HepG2 (cell line): ENCODE data around the gene NVL. TPM values are rescaled to one million over a fixed set of nuclear protein-coding genes. Genes with fewer than 3 reads are reported as not detected.

Source experiments
- ATAC-seq: fragments of 200-7000 bp; cut with Tn5 transposase; 3 replicates; pipeline ENCODE4 v1.9.1; 2020; ENCODE audit warnings: mild to moderate bottlenecking, moderate library complexity
- BruUV-seq: library from RNA; stranded (reverse); fragments of 400-500 nt; replicated peaks from 2 replicates; lab custom pipeline; 2021; lab: Mats Ljungman, UMichigan
- CTCF ChIA-PET: fragments of 300-600 bp; formaldehyde crosslinking; extraction: SDS; loops from one replicate; lab custom pipeline; 2021; ENCODE audit warnings: low total read pairs, inconsistent platforms, low intra/inter-chr PET ratio; lab: Yijun Ruan, JAX
- POLR2A ChIA-PET: fragments of 350-600 bp; sonication (Branson Sonifier 250); formaldehyde crosslinking; loops from one replicate; lab custom pipeline; 2020; ENCODE audit warnings: antibody characterized with exemption, inconsistent platforms; lab: Yijun Ruan, JAX
- DNase-seq: peaks from one replicate; pipeline ENCODE4 v3.0.0-alpha.2; 2015; ENCODE audit warnings: low spot score
- FAIRE-seq: peaks from 3 replicates; lab custom pipeline; 2011; peaks lifted over from hg19 to GRCh38; lab: Jason Lieb, UNC
- H2AFZ ChIP-seq: one replicate; pipeline ENCODE4 v1.6.1; 2011; ENCODE audit warnings: low read length, inconsistent platforms
- H3K27ac ChIP-seq: fragments of 300-600 bp; 3 replicates; pipeline ENCODE4 v1.8.0; 2011; ENCODE audit warnings: mixed run types, mild to moderate bottlenecking, mixed read lengths, low read length, inconsistent platforms; ENCODE audit not compliant: insufficient read depth; ENCODE audit errors: extremely low read length
- H3K27me3 ChIP-seq, 2 experiments: fragments of 200-600 bp in 1 of 2; 2 replicates in 1 of 2; 3 replicates in 1 of 2; pipeline versions ENCODE4 v1.6.0 to v1.8.0; 2011; ENCODE audit warnings: low read length in 2 of 2, mild to moderate bottlenecking in 2 of 2, moderate library complexity in 2 of 2, inconsistent platforms in 1 of 2; ENCODE audit not compliant: insufficient read depth in 2 of 2, control insufficient read depth in 1 of 2
- H3K36me3 ChIP-seq, 2 experiments: fragments of 200-600 bp in 1 of 2; replicated peaks in 1 of 2; 2 replicates in 1 of 2; 3 replicates in 1 of 2; pipeline versions ENCODE4 v1.5.1 to v1.8.0; 2011; ENCODE audit warnings: low read length in 2 of 2, inconsistent platforms in 1 of 2; ENCODE audit not compliant: insufficient read depth in 2 of 2, control insufficient read depth in 1 of 2
- H3K4me1 ChIP-seq: 2 replicates; pipeline ENCODE4 v1.5.1; 2012; ENCODE audit warnings: low read length, inconsistent platforms; ENCODE audit not compliant: insufficient read depth
- H3K4me2 ChIP-seq: 2 replicates; pipeline ENCODE4 v1.6.0; 2011; ENCODE audit warnings: low read depth, low read length, inconsistent platforms
- H3K4me3 ChIP-seq, 3 experiments: fragments of 200-600 bp in 1 of 3; sonication (generic), shearing (Covaris generic) in 1 of 3; replicated peaks in 1 of 3; 2 replicates each; pipeline ENCODE4 v1.5.1; 2011 to 2016; ENCODE audit warnings: low read length in 3 of 3, inconsistent platforms in 2 of 3, low read depth in 2 of 3, mild to moderate bottlenecking in 2 of 3, control low read depth in 1 of 3, mixed read lengths in 1 of 3; ENCODE audit not compliant: insufficient read depth in 1 of 3
- H3K79me2 ChIP-seq: one replicate; pipeline ENCODE4 v1.6.1; 2011; ENCODE audit warnings: low read length, inconsistent platforms; ENCODE audit not compliant: insufficient read depth
- H3K9ac ChIP-seq: 2 replicates; pipeline ENCODE4 v1.6.0; 2011; ENCODE audit warnings: mild to moderate bottlenecking, low read depth, low read length, inconsistent platforms; ENCODE audit not compliant: insufficient read depth
- H3K9me3 ChIP-seq: 2 replicates; pipeline ENCODE4 v1.5.1; 2012; ENCODE audit warnings: mild to moderate bottlenecking, low read length
- H4K20me1 ChIP-seq: 2 replicates; pipeline ENCODE4 v1.6.0; 2011; ENCODE audit warnings: inconsistent platforms, mild to moderate bottlenecking, low read length, moderate library complexity; ENCODE audit not compliant: insufficient read depth
- FOXO1 ChIP-seq: sonication (generic); formaldehyde crosslinking; IDR thresholded peaks from 2 replicates; pipeline ENCODE4 v1.4.0; 2020; ENCODE audit warnings: missing genetic modification reagents
- KDM6A ChIP-seq: IDR thresholded peaks from 2 replicates; pipeline ENCODE4 v1.6.1; 2016; ENCODE audit warnings: low read depth
- NBN ChIP-seq: fragments of 450-650 bp; conservative IDR thresholded peaks from 2 replicates; pipeline ENCODE4 v1.6.1; 2017
- NFE2L1 ChIP-seq: sonication (generic); formaldehyde crosslinking; IDR thresholded peaks from 2 replicates; pipeline ENCODE4 v1.4.0; 2020; ENCODE audit warnings: missing genetic modification reagents, mild to moderate bottlenecking, borderline replicate concordance
- NONO ChIP-seq, 2 experiments: fragments of 450-650 bp in 1 of 2; sonication (generic) in 1 of 2; formaldehyde crosslinking in 1 of 2; IDR thresholded peaks in 1 of 2; conservative IDR thresholded peaks in 1 of 2; 2 replicates each; pipeline versions ENCODE4 v1.6.1 to v1.8.0; 2017 to 2022; ENCODE audit warnings: mild to moderate bottlenecking in 1 of 2, missing genetic modification reagents in 1 of 2, moderate library complexity in 1 of 2
- PAXIP1 ChIP-seq: sonication (generic); formaldehyde crosslinking; conservative IDR thresholded peaks from 2 replicates; pipeline ENCODE4 v1.4.0; 2020; ENCODE audit warnings: mild to moderate bottlenecking, missing genetic modification reagents, moderate library complexity
- POGZ ChIP-seq: sonication (generic); formaldehyde crosslinking; IDR thresholded peaks from 2 replicates; pipeline ENCODE4 v1.4.0; 2020; ENCODE audit warnings: mild to moderate bottlenecking, missing genetic modification reagents
- SNAI1 ChIP-seq: sonication (generic); formaldehyde crosslinking; IDR thresholded peaks from 2 replicates; pipeline ENCODE4 v1.5.0; 2020; ENCODE audit warnings: mild to moderate bottlenecking, missing genetic modification reagents, borderline replicate concordance
- TCF7L2 ChIP-seq: IDR thresholded peaks from 2 replicates; pipeline ENCODE4 v1.6.1; 2011; ENCODE audit warnings: mild to moderate bottlenecking, low read depth, low read length, moderate library complexity
- ZC3H13 ChIP-seq: sonication (generic); formaldehyde crosslinking; IDR thresholded peaks from 2 replicates; pipeline ENCODE4 v1.8.1; 2023; ENCODE audit warnings: mild to moderate bottlenecking, missing genetic modification reagents, moderate library complexity
- ZNF547 ChIP-seq: sonication (generic); formaldehyde crosslinking; IDR thresholded peaks from 2 replicates; pipeline ENCODE4 v1.5.1; 2020; ENCODE audit warnings: mild to moderate bottlenecking, missing genetic modification reagents
- ZNF562 ChIP-seq: sonication (generic); formaldehyde crosslinking; IDR thresholded peaks from 2 replicates; pipeline ENCODE4 v1.8.0; 2022; ENCODE audit warnings: missing genetic modification reagents, borderline replicate concordance
- WGBS: methylation state at CpG from one replicate; pipeline ENCODE4 v1.1.6; 2017; ENCODE audit warnings: low lambda C conversion rate; 5-methylcytosine and 5-hydroxymethylcytosine counted together
- in situ Hi-C: cut with HindIII; loops from 2 replicates; pipeline ENCODE4 v1.10.0; 2017; ENCODE audit warnings: low pct_unique_long_range_greater_than_20kb; ENCODE audit not compliant: extremely low pct_ligation_motif_present
- intact Hi-C: fragments of 100-400 bp; cut with micrococcal nuclease; formaldehyde crosslinking; loops from one replicate; pipeline ENCODE4 v1.10.0; 2022; ENCODE audit not compliant: unreplicated experiment
- polyA plus RNA-seq, 8 experiments: library from polyadenylated mRNA; depleted of rRNA in 3 of 8; stranded (reverse) in 7 of 8; unstranded in 1 of 8; fragments of >200 nt; fragmentation: Illumina TruSeq in 4 of 8; extraction: Trizol in 4 of 8; gene quantifications; 2 replicates each; pipeline versions ENCODE4 v1.2.1 to v1.2.3, GENCODE V29; 2011 to 2016; ENCODE audit warnings: low read depth in 4 of 8, missing spikeins in 1 of 8, mixed read lengths in 1 of 8; ENCODE audit not compliant: insufficient read depth in 1 of 8
- total RNA-seq, 5 experiments: library from RNA; depleted of rRNA; stranded (reverse); fragments of >200 nt; fragmentation: Illumina TruSeq; extraction: Trizol; gene quantifications; 2 replicates each; pipeline ENCODE4 v1.2.3, GENCODE V29; 2016; ENCODE audit warnings: low read depth in 1 of 5
- TF ChIP-seq, protein P1 (sequence below): conservative IDR thresholded peaks from 2 replicates; pipeline ENCODE4 v1.6.1; 2018; ENCODE audit warnings: missing genetic modification reagents

NVL gene
- total and polyA plus RNA-seq, 2 of the 13 experiments (the other 11 are each of a cell fraction or from before 2014, with no cell fraction given) = 8.3 to 21.0 TPM

DNA sequence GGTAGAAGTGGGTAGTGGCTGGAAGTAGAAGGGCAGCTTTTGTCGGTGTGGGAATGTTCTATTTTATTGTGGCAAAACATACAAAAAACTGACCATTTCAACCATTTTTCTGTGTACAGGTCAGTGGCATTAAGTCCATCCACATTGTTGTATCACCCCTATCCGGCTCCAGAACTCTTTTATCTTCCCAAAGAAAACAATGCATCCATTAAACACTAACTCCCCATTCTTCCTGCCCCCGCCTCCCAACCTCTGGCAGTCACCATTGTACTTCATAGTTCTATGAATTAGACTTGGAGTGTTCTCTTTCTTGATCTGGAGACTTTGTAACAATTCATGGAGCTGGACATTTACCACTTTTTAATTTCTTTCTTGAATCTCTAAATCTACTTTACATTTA, 91.2 kb downstream of the NVL start:
- H3K4me2 ChIP-seq = no peak overlapping the region
- no peak for TF ChIP-seq POGZ
- TF ChIP-seq, protein P1, sequence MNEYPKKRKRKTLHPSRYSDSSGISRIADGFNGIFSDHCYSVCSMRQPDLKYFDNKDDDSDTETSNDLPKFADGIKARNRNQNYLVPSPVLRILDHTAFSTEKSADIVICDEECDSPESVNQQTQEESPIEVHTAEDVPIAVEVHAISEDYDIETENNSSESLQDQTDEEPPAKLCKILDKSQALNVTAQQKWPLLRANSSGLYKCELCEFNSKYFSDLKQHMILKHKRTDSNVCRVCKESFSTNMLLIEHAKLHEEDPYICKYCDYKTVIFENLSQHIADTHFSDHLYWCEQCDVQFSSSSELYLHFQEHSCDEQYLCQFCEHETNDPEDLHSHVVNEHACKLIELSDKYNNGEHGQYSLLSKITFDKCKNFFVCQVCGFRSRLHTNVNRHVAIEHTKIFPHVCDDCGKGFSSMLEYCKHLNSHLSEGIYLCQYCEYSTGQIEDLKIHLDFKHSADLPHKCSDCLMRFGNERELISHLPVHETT = no peak
- no peak for TF ChIP-seq SNAI1 (CRISPR knock-in tag)
- TF ChIP-seq ZNF547 (CRISPR knock-in tag) = no peak
- TF ChIP-seq ZC3H13 (CRISPR knock-in tag) = no peak
- no peak for TF ChIP-seq ZNF562 (CRISPR knock-in tag)
- TF ChIP-seq, all 625 proteins: peak for 0
- intact Hi-C loops (no loop called here), in situ Hi-C loops (no loop called here)
- no peak overlapping the region for H3K4me3 ChIP-seq
- WGBS = 88% methylated on average over 3 of the region's 3 CpGs
- no peaks in the 10 kb centered on the region for H3K4me1 ChIP-seq
- ChIA-PET CTCF (no interaction called here), POLR2A (no interaction called here)
- no peak overlapping the region for H3K27ac ChIP-seq
- H3K36me3 ChIP-seq = peaks cover 5 to 18% of the 10 kb centered on the region in 2 experiments; a peak in 4 of 5 replicates
- no peak for ATAC-seq
- H3K9me3 ChIP-seq = no peaks in the 10 kb centered on the region
- no peak for FAIRE-seq
- no peak for DNase-seq
- H3K79me2 ChIP-seq = no peaks in the 10 kb centered on the region
- BruUV-seq = no TSS peak
- no peaks in the 10 kb centered on the region for H3K27me3 ChIP-seq
- H4K20me1 ChIP-seq = no peaks in the 10 kb centered on the region
- H3K9ac ChIP-seq = no peak overlapping the region
- H2AFZ ChIP-seq = no peak overlapping the region

DNA sequence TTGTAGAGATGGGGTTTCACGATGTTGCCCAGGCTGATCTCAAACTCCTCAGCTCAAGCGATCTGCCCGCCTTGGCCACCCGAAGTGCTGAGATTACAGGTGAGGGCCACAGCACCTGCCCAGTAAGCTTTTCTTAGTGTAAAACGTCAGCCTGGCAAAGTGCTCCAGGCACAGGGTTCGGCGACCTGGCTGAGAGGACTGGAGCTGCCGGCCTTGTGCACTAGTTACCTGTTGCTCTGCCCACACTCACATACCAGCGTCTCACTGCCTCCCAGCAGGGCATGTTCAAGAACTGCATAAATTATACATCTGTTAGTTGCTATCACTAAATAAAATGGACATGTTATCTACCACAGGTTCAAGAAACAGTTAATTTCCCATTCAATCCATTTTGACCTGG, 91.8 kb downstream of the NVL start:
- WGBS = 95% methylated on average over 9 of the region's 9 CpGs
- ChIA-PET CTCF (no interaction called here), POLR2A (no interaction called here)
- no peak overlapping the region for H3K9ac ChIP-seq
- H3K4me1 ChIP-seq = no peaks in the 10 kb centered on the region
- H3K79me2 ChIP-seq = no peaks in the 10 kb centered on the region
- no TSS peak for BruUV-seq
- H4K20me1 ChIP-seq = no peaks in the 10 kb centered on the region
- ATAC-seq (no peak), FAIRE-seq (no peak), DNase-seq (no peak)
- no peaks in the 10 kb centered on the region for H3K9me3 ChIP-seq
- H3K27me3 ChIP-seq = no peaks in the 10 kb centered on the region
- H3K4me2 ChIP-seq = no peak overlapping the region
- no peak overlapping the region for H2AFZ ChIP-seq
- H3K36me3 ChIP-seq = peaks cover 5 to 18% of the 10 kb centered on the region in 2 experiments; a peak in 4 of 5 replicates
- in situ Hi-C loops = no loop called here
- H3K4me3 ChIP-seq = no peak overlapping the region
- intact Hi-C loops = no loop called here
- no peak overlapping the region for H3K27ac ChIP-seq
- TF ChIP-seq FOXO1 (CRISPR knock-in tag) (no peak), PAXIP1 (CRISPR knock-in tag) (no peak), NBN (no peak), NONO (IDR thresholded peaks at IDR 0.05) (no peak), NONO (CRISPR knock-in tag; conservative IDR thresholded peaks at IDR 0.05) (no peak), KDM6A (CRISPR knock-in tag) (no peak), TCF7L2 (no peak), NFE2L1 (CRISPR knock-in tag) (no peak)
- TF ChIP-seq, protein P1 = no peak
